GM12874 (cell line): ENCODE results near the gene PHETA1.

Experiments
- CTCF ChIP-seq: IDR thresholded peaks from 2 replicates; pipeline ENCODE4 v1.5.1; 2011; ENCODE audit warnings: low read depth, mild to moderate bottlenecking, control low read depth, low read length, moderate library complexity; ENCODE audit not compliant: insufficient read depth

The PHETA1 gene

GRCh38 chr12:111362687-111363475, 6.0 kb downstream of the PHETA1 start:
- no peak for TF ChIP-seq CTCF

GRCh38 chr12:111361717-111362576, 6.9 kb downstream of the PHETA1 start:
- TF ChIP-seq CTCF, result no peak

- no peak for TF ChIP-seq CTCF
These were observed 7.7 kb downstream of the PHETA1 start for GRCh38 chr12:111361073-111361716.

DNA sequence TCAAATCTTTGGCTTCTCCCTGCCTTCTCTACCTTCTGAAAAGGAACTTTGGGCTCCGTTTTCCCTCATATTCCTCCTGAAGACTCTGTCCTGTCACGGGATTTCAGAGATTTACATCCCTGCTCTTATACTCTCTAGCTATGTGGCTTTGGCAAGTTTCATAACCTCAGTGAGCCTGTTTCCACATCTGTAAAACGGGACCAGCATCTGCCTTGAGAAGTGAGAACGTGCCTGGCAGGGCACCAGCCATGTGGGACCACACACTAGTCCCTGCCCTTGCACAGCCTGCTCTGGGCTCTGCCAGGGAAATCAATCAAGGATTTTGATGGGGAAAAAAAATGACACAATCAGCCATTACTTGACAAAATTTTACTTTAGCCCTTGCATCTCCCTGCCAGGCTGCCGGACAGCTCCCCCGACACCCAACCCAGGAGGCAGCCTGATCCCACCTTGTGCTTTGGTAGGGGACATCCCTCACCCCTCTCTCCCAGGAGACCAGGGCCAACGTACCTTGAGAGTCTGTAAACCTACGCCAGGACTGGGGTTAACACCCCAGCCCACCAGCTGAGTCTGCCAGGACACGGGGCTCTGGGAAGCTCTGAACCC, 8.5 kb downstream of the PHETA1 start:
- TF ChIP-seq CTCF, result no peak

DNA sequence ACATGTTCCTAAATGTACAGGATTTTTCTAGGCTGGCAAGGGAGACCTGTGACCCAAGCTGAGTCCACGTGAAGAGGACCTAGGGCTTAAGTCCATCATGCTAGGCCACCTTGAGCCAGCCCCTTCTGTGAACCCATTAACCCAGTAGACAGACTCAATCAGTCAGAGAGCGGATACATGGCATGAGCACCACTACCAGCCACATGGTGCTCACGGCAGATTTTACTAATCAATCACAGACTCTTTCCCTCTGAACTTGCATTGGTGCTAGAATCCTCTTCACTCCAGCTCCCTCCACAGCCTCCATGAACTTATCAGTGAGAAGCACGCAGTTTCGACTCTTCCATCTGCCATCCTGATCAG, 9.0 kb downstream of the PHETA1 start:
- TF ChIP-seq CTCF, result no peak

DNA sequence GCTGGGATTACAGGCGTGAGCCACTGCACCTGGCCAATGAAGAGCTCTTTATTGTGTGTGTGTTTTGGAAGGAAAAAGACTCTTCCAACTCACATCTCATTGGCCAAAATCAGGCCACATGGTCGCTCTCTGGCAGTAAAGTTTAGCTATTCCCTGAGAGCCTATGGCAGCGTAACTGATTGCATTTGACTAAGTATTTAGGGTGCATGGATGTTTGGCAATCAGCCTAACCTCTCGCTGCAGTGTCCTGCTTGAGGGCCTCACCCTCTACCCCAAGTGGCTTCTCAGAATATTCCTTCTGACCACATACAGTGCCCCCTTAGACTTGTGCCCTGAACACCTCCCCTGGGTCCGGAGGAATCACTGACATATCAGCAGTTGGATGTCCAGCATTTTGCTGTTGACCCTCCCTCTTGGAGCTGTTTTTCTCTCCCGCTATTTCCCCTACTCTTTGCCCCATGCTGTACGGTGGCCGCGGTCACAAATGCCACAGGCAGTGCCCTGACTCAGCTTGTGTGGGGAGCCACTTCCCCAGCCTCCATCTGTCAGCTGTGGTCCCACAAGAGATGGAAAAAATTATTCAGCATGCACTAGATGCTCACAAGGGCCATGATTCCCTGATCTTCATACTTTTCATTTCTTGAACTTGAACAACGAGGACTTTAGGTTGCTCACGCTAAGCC, 9.5 kb downstream of the PHETA1 start:
- no peak for TF ChIP-seq CTCF
